ENCODE data around the gene C5AR2. TPM values are rescaled to one million over a fixed set of nuclear protein-coding genes. Genes with fewer than 3 reads are reported as not detected.

The C5AR2 gene
- polyA plus RNA-seq, 1 donor (not counting 4 experiments of a cell fraction or from before 2014, with no cell fraction given), result not detected

GRCh38 chr19:47312366-47313006 is 19.5 kb upstream of the C5AR2 start:
- Histone ChIP-seq H2AFZ (ENCODE audit: control insufficient read depth, low read length) (no peak overlapping the region), H3K9ac (ENCODE audit: control insufficient read depth, extremely low read depth, insufficient read depth, low read length) (no peak overlapping the region), H3K4me1 (ENCODE audit: control insufficient read depth, extremely low read depth, insufficient read depth, low read length) (peaks cover 3% of the 10 kb centered on the region), H3K27me3 (ENCODE audit: control insufficient read depth, extremely low read depth, insufficient read depth, low read length) (peaks cover 3% of the 10 kb centered on the region), H4K20me1 (ENCODE audit: control insufficient read depth, extremely low read depth, insufficient read depth, low read length) (no peaks in the 10 kb centered on the region), H3K4me2 (ENCODE audit: control insufficient read depth, extremely low read depth, insufficient read depth, low read depth, low read length) (no peak overlapping the region), H3K27ac (ENCODE audit: control insufficient read depth, insufficient read depth, low read length) (no peak overlapping the region), H3K9me1 (ENCODE audit: control insufficient read depth, extremely low read depth, insufficient read depth, low read length) (no peaks in the 10 kb centered on the region), H3K36me3 (ENCODE audit: control insufficient read depth in 2 of 2, extremely low read depth in 1 of 2, insufficient read depth in 2 of 2, low read length in 2 of 2) (no peaks in the 10 kb centered on the region), H3K4me3 (ENCODE audit: control insufficient read depth in 2 of 3, extremely low read depth in 1 of 3, insufficient read depth in 2 of 3, low read depth in 1 of 3, low read length in 3 of 3) (no peak overlapping the region), H3K79me2 (ENCODE audit: control insufficient read depth, insufficient read depth, low read length) (no peaks in the 10 kb centered on the region), H3K9me3 (ENCODE audit: control insufficient read depth, low read depth, low read length) (no peaks in the 10 kb centered on the region)
- FAIRE-seq (no peak), DNase-seq (ENCODE audit: low read depth, low spot score) (no peak)
- TF ChIP-seq EZH2 (IDR thresholded peaks at IDR 0.05; ENCODE audit: low read length) (no peak), CTCF (optimal IDR thresholded peaks at IDR 0.05 in 1 of 3, IDR thresholded peaks at IDR 0.05 in 1 of 3, conservative IDR thresholded peaks at IDR 0.05 in 1 of 3; ENCODE audit: extremely low read depth in 1 of 3, insufficient read depth in 2 of 3, low read length in 3 of 3) (no peak)
- dilution Hi-C loops (cut with MboI; ENCODE audit: extremely low pct_ligation_motif_present, low sequenced_read_pairs), result no loop called here

- DNase-seq (ENCODE audit: low read depth, low spot score) (no peak), FAIRE-seq (no peak)
- Histone ChIP-seq H3K4me1 (ENCODE audit: control insufficient read depth, extremely low read depth, insufficient read depth, low read length) (peaks cover 3% of the 10 kb centered on the region), H3K4me2 (ENCODE audit: control insufficient read depth, extremely low read depth, insufficient read depth, low read depth, low read length) (no peak overlapping the region), H2AFZ (ENCODE audit: control insufficient read depth, low read length) (no peak overlapping the region), H3K9me1 (ENCODE audit: control insufficient read depth, extremely low read depth, insufficient read depth, low read length) (no peaks in the 10 kb centered on the region), H3K79me2 (ENCODE audit: control insufficient read depth, insufficient read depth, low read length) (no peaks in the 10 kb centered on the region), H3K4me3 (ENCODE audit: control insufficient read depth in 2 of 3, extremely low read depth in 1 of 3, insufficient read depth in 2 of 3, low read depth in 1 of 3, low read length in 3 of 3) (no peak overlapping the region), H3K36me3 (ENCODE audit: control insufficient read depth in 2 of 2, extremely low read depth in 1 of 2, insufficient read depth in 2 of 2, low read length in 2 of 2) (no peaks in the 10 kb centered on the region), H3K27ac (ENCODE audit: control insufficient read depth, insufficient read depth, low read length) (no peak overlapping the region), H3K9ac (ENCODE audit: control insufficient read depth, extremely low read depth, insufficient read depth, low read length) (no peak overlapping the region), H3K9me3 (ENCODE audit: control insufficient read depth, low read depth, low read length) (no peaks in the 10 kb centered on the region), H4K20me1 (ENCODE audit: control insufficient read depth, extremely low read depth, insufficient read depth, low read length) (no peaks in the 10 kb centered on the region), H3K27me3 (ENCODE audit: control insufficient read depth, extremely low read depth, insufficient read depth, low read length) (peaks cover 3% of the 10 kb centered on the region)
- dilution Hi-C loops (cut with MboI; ENCODE audit: extremely low pct_ligation_motif_present, low sequenced_read_pairs), result no loop called here
- TF ChIP-seq EZH2 (IDR thresholded peaks at IDR 0.05; ENCODE audit: low read length) (no peak), CTCF (optimal IDR thresholded peaks at IDR 0.05 in 1 of 3, IDR thresholded peaks at IDR 0.05 in 1 of 3, conservative IDR thresholded peaks at IDR 0.05 in 1 of 3; ENCODE audit: extremely low read depth in 1 of 3, insufficient read depth in 2 of 3, low read length in 3 of 3) (no peak)
Measured at GRCh38 chr19:47313754-47314295, 18.1 kb upstream of the C5AR2 start.

Data from keratinocyte (primary cell).